GM18526 (cell line): ENCODE measurements around the gene TXNDC15.

Experiments
- POLR2A ChIP-seq: IDR thresholded peaks from 3 replicates; pipeline ENCODE4 v1.6.1; 2011; ENCODE audit not compliant: insufficient read length; ENCODE audit errors: extremely low read depth

Gene TXNDC15, protein sequence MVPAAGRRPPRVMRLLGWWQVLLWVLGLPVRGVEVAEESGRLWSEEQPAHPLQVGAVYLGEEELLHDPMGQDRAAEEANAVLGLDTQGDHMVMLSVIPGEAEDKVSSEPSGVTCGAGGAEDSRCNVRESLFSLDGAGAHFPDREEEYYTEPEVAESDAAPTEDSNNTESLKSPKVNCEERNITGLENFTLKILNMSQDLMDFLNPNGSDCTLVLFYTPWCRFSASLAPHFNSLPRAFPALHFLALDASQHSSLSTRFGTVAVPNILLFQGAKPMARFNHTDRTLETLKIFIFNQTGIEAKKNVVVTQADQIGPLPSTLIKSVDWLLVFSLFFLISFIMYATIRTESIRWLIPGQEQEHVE

DNA sequence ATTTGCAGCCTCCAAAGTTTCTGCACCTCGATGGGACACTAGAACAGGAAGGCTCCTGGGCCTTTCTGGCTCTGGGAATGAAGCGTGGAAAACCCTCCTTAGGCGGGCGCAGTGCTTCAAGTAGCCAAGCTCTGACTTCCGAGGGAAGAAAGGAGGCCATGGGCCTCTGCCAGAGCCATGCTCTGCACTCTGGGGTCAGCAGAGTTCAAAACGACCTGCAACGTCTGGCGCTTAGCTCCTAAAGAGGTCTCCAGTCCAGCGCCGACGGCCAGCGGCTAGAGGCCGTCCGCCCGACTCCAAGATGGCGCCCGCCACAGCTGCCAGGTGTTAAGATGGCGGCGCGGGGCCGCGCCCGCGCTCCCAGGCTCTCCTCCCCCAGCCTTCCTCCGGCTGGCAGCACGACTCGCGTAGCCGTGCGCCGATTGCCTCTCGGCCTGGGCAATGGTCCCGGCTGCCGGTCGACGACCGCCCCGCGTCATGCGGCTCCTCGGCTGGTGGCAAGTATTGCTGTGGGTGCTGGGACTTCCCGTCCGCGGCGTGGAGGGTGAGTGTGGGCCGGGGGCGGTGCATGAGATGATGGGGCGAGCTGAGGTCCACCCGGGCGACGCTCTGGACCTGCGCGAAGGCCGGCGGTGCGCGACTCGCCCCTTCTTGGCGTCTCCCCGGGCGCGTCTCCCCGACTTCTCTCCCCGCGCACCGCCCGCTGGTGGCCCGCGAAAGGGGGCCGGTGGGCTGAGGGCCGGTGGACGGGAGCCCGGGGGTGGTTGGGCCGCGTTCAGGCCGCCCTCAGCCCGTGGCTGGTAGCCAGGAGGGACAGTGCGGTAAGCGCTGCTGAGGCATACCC, at the start of gene TXNDC15:
TSS of gene TXNDC15 (plus strand) at position 385 of the 844 bp plus-strand sequence. CDS start at position 442, 57 bp downstream.
- TF ChIP-seq POLR2A = peak; percentile 90

DNA sequence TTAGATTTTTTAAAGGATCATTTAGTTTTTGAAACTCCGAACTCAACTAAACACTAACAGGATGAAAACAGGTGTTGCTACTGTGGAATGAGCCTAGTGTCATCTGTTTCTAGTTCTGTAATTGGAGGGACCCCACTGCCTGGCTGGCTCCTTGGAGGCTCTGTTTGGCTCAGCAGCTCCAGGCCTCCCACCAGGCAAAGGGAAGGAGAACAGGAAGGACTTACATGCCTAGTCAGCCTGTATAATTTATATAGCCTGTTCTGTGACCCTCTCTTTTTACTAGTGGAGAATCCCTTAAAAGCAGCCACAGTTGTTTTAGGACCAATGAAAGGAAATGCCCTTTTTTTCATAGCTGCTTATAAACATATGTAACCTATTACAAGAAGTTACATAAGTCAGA, 49.5 kb upstream of the TXNDC15 start:
- TF ChIP-seq POLR2A = no peak

DNA sequence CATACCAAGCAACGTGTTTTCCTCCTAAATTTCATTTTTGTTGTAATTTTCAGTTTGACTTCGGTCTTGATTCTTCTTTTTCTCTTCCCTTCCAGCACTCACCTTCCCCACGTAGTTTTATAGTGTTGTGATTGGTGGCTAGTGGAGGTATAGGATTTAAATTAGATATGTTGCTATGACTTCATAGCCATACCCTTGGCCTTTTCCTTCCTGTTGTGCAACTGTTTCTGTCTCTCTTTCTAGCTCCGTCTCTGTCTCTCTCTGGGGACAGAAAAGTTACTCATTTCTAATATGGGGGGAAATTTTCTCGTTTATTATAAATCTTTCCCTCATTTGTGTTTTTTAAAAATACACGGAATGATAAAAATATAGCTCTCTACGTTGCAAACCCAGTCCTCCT, 49.0 kb upstream of the TXNDC15 start:
- no peak for TF ChIP-seq POLR2A

DNA sequence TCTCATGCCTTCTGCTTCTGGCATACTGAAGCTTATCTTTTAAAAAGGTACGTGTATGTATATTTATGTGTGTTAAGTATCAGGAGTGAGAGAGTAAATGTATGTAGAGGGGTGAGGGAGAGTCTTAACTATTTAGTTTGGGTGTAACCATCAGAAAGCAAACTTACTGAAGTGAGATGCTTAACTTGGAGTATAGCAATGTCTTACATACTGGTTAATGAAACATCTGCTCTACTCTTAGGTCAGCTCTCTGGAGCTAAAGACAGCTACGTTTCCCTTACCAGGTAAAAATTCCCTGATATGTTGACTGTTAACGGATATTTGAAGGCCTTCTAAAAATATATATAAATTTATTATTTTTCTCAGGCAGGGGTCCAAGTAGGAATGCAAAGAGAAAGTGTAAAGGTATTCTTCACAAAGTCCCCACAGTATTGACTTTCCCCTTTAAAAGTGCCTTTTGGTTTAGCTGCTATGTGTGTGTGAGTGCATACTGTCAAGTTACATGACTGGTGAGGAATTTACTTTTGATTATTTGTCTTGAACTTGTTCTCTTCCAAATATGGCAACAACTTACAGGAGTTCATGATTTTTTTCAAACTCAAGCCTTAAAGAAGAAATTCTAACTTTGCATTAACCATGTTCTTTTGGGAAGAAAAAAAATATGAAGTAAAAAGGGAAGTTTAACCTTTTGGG, 40.7 kb upstream of the TXNDC15 start:
- no peak for TF ChIP-seq POLR2A

DNA sequence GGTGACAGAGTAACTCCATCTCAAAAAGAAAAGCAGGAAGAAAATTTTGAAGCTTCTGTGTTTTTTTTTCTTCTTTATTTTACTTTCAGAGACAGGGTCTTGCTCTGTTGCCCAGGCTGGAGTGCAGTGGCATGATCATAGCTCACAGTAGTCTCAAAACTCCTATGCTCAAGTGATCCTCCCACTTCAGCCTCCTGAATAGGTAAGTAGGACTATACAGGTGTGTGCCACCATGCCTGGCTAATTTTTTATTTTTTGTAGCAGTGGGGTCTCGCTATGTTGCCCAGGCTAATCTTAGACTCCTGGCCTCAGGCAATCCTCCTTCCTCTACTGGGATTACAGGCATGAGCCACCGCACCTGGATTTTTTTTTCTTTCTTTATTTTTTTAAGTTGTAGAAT, 38.5 kb upstream of the TXNDC15 start:
- no peak for TF ChIP-seq POLR2A

DNA sequence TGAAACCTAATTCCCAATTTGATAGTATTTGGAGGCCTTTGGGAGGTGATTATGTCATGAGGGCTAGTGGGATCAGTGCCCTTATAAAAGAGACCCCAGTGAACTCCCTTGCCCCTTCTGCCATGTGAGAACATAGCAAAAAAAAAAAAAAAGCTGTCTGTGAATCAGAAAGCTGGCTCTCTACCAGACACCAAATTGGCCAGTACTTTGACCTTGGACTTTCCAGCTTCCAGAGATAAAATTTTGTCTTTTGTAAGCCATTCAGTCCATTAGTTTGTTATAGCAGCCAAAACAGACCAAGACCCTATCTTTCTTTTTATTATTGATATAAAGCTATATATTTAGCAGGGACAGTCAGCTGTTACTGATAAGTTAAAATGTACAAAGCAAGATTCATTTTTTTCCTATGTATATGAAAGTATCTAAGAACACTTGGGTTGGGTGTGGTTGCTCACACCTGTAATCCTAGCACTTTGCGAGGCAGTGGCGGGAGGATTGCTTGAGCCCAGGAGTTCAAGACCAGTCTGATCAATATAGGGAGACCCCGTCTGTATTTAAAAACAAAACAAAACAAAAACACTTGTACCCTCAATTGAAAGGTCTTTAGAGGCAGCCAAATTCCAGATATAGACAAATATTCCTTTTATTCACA, 36.5 kb upstream of the TXNDC15 start:
- TF ChIP-seq POLR2A = no peak

DNA sequence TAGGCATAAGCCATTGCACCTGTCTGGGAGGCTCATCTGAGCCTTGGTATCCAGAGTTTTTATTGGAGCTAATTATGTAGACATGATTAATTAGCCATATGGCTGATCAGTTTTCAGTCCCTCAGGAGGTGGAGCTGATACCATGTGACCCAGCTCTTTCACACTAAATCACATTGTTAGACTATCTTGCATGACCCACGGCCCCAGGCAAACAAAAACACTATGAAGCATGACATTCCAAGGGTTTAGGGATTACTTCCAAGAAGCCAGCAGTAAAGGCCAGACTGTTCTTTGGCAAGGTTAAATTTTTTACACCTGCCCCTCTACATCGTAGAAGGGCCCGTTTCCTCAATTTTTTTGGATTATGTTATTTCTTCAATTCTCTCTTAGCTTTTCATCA, 33.4 kb upstream of the TXNDC15 start:
- no peak for TF ChIP-seq POLR2A

DNA sequence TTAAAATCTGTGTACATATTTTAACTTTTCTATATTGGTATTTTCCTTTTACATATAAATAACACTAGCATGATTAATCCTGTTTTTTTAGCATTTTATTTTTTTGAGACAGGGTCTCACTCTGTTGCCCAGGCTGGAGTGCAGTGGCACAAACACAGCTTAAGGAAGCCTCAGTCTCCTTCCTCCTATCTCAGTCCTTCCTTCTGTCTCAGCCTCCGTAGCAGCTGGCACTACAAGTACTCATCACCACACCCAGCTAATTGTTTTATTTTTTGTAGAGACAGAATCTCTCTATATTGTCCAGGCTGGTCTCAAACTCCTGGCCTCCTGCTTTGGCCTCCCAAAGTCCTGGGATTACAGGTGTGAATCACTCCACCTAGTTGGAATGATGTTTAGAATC, 29.9 kb upstream of the TXNDC15 start:
- TF ChIP-seq POLR2A = no peak

DNA sequence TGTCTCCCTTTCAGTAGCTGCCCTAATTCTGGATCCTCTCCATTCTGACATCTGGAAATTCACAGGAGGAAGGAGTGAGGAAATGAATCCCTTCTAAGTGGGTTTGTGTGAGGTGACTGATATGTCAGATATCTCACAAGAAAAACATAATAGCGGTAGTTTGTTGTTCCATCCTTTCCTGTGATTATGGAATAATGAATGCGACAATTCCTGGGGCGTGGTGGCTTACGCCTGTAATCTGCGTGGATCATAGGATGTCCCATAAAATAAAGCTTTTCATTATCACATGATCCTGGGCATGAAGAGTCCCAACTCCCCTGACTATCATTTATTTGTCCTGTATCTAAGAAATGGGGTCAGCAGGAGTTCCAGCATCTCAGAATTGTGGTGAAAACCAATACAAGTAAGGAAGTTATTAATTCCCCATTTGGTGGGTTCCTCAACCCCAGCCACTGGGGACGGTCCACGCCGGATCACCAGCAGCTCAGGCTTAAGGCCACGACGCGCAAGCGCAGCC, 28.8 kb upstream of the TXNDC15 start:
- no peak for TF ChIP-seq POLR2A

DNA sequence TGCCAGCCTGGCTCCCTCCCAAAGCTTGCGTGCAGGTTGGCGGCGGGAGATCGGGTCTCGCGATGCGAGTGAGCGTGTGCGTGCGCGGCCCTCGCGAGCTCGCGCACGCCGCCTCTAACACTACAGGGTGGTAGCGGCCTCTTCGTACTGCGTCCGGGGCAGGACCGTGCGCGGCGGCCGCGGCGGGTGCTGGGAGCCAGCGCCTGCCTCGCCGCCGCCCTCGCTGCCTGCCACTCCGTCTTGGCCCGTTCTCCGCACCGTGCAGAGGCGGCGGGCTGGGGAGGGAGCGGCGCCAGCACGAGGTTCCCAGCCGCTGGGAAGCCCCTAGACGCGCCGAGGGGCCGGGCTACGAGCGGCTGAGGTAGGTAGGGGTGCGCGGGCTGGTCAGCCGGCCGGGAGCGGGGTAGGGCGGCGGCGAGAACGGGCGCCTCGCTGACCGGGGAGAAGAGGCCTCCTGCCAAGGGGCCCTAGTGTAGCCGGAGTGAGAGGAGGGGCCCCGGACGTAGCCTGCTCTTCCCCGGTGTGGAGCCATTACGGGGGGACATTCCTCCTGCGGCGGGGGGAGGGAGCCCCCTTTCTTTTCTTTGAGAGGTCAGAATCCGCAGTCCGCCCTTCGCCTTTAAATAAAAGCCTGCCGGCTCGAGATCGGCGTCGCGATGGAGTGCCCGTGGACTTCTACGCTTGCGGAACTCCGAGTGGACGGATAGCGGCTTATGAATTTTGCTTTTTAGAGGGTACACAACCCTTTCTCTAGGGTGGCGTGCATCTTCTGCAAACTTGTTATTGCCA, 28.1 kb upstream of the TXNDC15 start, which contains the start of gene C5orf24:
TSS of gene C5orf24 (plus strand) at position 117 of the 789 bp plus-strand sequence. CDS start 8,933 bp downstream, outside the sequence.
- peak; percentile 98 for TF ChIP-seq POLR2A

DNA sequence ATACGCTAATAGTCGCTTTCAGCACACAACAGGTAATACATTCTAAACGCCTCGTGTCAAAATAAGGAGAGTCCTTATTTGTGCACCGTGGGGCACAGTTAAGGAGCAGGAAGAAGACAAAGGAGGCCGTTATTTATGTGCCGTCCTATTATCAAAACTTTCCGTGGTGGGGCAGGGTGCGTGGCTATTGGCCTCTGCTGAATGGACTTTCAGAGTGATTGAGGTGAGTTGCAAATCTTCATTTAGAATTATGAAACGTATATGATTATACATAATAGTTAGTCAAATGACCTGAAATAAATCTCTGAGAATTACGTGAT, 27.6 kb upstream of the TXNDC15 start:
- TF ChIP-seq POLR2A = no peak

DNA sequence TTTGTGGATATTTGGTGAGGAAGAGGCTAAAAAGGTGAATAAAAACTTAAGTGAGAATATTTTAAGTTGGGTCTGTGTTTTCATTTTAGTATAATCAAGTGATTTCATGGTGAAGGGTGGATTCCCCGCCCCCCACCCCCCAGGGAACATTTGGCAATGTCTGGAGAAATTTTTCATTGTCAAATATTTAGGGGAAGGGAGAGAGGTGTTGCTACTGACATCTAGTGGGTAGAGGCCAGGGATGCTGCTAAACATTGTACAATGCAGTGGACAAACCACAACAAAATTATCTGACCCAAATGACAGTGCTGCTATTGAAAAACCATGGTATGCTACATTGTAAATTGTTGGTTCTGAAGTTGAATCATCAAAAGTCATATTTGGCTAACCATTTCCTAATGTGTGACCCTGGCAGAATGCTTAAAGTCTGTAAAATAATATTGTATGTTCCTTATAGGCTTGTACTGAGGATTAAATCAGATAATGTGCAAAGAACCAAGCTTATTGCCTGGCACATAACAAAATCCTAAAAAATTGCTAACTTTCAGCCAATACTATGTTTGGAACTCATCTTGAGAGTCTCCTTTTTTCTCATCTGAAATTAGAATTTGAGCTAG, 22.8 kb upstream of the TXNDC15 start:
- no peak for TF ChIP-seq POLR2A

DNA sequence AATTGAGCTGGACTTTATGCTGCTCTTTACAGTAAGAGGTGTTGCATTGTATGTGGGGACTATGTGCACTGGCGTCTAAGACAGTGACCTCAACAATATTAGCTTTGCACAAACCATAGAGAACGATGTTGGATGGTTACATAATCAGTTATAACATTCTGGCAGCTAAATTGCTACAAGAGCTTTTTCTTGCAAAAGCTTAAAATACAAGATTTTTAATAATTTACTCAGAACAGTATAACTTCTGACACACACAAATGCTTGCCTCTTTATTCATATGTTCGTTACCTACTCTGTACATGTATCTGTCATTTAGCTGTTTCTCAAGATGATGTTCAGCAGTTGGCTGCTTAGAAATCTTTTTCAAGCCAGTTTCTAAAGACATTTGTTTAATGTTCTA, 16.8 kb upstream of the TXNDC15 start:
- TF ChIP-seq POLR2A = no peak

DNA sequence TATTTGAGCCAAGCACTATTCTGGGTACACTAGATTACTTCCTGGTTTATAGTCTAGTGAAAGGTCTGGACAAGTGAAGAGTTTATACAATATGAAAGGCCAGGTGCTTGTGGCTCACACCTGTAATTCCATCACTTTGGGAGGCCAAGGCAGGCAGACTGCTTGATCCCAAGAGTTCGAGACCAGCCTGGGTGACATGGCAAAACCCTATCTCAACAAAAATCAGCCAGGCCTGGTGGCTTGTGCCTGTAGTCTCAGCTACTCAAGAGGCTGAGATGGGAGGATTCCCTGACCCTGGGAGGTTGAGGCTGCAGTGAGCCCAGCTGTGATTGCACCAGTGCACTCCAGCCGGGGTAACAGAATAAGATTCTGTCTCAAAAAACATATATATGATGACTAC, 9.5 kb upstream of the TXNDC15 start:
- no peak for TF ChIP-seq POLR2A
